Measurements from ENCODE around the gene GM2A.

DNA sequence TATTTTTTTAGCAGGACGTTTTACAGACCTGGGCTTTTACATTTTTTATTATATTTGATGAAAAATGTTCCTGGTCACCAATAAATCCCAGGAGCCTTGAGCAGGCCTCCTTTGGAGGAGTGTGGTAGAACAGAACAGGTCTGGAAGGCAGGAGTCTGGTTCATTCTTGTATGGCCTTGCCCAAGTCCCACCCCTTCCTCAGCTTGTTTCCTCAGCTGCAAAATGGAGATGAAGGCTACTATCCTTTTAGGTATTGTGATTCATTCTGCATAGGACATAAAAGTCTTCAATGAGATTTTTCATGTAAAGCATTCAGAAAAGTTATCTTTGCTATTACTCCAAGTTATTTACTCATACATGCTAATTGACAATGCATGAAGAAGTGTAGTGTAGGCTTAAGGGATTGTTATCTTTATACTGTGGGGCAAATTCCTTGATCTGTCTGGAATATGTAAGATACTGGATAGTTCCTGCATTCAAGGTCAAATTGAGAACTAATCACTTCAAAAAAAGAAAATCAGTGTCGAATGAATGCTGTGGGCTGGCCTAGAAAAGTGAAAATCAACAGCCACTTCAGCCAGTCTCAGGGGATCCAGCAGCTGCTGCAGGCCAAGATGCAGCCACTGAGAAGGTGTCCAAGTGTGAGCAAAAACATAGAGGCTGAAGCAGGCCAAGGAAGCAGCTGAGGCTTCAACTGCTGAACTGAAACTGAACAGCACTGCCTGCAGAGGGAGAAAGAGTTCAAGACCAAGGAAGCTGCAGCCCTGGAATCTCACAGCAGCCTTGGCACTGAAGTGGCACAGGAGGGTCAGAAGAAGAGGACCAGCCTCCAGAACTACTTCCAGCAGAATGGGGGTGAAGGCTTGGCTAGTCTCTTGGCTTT lies 66.1 kb downstream of the GM2A start:
- TF ChIP-seq CTCF (IDR thresholded peaks at IDR 0.05; ENCODE audit: poor library complexity, severe bottlenecking) (no peak), RAD21 (conservative IDR thresholded peaks at IDR 0.05) (no peak), TAF1 (IDR thresholded peaks at IDR 0.05; ENCODE audit: low read depth) (no peak), POLR2AphosphoS5 (IDR thresholded peaks at IDR 0.05) (no peak), EP300 (conservative IDR thresholded peaks at IDR 0.05; ENCODE audit: poor library complexity, severe bottlenecking) (no peak)
